HG02678 (cell line): ENCODE results near the gene PTGDS.
"Not testable (repeated sequence)": the region's sequence is repeated elsewhere in the genome, so short reads cannot be mapped to it uniquely, and the experiment has no call there.

Experiments used
- ATAC-seq: cut with Tn5 transposase; IDR thresholded peaks from one replicate; pipeline ENCODE4 v1.9.1; 2021; ENCODE audit warnings: mild to moderate bottlenecking, moderate library complexity; ENCODE audit not compliant: unreplicated experiment

Gene PTGDS

GRCh38 chr9:136985853-136986252 is 8.5 kb downstream of the PTGDS start:
- ATAC-seq, result no peak

GRCh38 chr9:136988872-136989271 is 11.6 kb downstream of the PTGDS start:
- ATAC-seq, result no peak

DNA sequence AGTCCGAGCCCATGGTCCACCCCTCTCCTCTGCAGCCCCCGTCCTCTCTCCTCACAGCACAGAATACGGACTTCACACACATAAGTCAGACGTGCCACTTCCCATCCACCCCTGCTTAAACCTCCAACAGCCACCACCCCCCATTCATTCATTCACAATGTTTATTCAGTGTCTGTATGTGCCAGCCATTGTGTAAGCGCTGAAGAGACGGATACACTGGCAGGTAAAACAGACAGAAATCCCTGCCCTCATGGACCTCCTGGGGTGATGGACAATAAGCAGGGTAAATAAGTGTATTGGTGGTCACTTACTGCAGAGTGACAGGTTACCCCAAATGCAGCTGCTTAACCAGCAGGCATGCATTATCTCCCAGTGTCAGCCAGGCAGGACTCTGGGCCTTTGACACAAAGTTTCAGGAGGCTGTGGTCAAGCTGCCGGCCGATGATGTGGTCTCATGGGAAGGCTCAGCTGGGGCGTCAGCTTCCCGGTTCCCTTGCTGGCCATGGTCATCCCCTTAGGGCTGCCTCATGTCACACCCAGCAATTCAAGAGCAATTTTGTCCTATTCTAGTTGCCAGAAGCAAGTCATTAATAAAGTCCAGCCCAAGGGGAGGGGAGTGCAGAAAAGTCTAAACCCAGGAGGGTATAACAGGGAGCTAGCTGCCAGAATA is 13.1 kb downstream of the PTGDS start:
- no peak for ATAC-seq

- peak; percentile 76 for ATAC-seq
Observed at GRCh38 chr9:136991993-136992818, 14.9 kb downstream of the PTGDS start, which contains the start of gene PAXX. Gene PAXX, plus strand, starts transcription at chr9:136992422. Its CDS starts 22 bp downstream, at chr9:136992444.

DNA sequence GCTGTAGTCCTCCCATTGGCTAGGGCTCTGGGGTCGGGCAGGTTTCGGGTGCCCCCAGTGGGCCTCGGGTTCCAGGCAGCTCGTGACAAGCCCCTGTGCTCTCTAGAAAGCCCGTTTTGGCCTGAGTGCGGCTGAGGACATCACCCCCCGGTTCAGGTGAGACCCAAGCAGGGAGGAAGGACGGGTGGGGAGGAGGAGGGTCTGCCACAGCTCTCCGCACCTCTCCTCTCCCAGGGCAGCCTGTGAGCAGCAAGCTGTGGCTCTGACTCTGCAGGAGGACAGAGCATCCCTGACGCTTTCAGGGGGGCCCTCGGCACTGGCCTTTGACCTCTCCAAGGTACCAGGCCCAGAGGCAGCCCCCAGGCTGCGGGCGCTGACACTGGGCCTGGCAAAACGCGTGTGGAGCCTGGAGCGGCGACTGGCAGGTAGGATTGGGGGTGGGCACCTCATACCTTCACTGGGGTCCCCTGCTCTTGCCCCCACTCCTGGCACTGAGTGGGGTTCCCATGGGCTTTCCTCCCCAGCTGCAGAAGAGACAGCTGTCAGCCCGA is 15.6 kb downstream of the PTGDS start:
- ATAC-seq, result no peak

DNA sequence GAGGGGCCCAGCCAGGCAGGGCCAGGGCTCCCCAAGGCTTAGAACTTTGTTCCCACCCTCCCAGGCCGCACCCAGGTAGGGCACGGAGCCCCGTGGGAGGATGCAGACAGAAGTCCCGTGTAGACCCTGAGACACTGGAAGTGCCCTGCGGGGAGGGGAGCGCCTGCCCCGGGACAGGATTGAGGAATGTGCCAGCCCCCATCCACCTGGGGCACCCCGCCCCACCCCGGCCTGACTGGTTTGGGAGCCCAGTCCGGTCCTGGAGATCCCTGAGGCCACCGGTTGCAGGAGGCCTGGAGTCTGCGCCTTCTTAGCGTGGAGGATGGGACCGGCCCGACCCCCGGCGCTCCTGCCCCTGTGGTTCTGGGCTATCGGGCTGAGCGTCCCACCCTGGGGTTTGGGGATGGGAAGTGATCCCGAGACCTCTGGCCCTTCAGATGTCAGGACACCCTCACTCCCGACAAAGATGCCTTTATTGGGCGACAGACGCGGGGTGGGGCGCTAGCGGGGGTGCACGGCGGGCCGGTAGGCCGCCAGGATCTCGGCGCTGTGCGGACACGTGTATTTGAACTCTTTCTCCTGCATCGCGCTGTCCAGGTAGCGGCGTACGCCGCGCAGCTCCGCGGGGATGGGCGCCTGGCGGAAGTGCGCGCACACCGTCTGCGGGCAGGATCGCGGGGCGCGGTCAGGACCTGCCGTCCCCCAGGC is 17.0 kb downstream of the PTGDS start:
- ATAC-seq, result no peak

- no peak for ATAC-seq
Observed at GRCh38 chr9:136994888-136995230, 17.6 kb downstream of the PTGDS start.

DNA sequence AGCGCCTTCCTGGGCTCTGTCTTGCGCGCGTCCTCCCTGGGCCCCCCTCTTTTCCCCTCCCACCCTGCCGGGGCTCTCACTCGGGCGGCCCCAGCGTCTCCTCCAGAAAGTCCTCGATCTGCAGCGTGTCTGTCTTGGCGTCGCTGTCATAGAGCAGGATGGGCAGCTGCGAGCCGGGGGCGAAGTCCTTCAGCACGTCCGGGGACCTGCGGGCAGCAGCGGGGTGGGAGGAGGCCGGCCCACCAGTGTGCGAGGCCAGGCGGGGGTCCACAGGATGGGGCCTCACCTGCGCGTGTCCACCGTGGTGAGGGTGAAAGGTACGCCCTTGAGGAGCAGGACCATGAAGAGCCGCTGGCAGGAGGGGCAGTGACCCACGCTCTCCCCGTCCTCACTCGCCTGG is 18.1 kb downstream of the PTGDS start:
- no peak for ATAC-seq

DNA sequence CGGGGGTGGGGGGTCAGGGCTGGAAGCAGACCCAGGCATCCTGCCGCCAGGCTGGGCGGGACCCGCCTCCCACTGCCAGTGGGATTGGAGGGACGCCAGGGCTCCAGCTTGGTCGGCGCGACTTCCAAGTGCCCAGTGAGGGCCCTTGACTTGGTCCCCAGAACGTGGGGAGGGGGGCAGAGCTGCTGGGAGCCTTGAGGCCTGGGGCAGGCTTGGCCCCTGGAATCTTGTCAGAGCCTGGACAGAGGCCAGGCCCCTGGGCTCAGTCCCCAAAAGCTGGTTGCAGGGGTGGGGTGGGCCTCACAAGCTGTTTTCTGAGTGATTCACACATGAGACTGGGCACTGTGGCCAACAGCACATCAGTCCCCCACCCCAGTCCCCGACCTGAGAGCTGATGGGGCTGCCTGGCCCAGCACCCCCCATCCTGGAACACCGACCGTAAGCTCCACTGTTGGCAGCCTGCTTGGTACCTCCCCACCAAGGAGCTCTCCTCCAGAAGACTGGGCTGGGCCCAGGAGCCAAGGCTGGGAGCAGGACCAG is 18.5 kb downstream of the PTGDS start:
- ATAC-seq, result no peak

- no peak for ATAC-seq
Observed at GRCh38 chr9:136996361-136997292, 19.3 kb downstream of the PTGDS start, which contains the start of gene CLIC3. Gene CLIC3, minus strand, starts transcription at chr9:136996568. Its CDS starts 25 bp downstream, at chr9:136996543.

DNA sequence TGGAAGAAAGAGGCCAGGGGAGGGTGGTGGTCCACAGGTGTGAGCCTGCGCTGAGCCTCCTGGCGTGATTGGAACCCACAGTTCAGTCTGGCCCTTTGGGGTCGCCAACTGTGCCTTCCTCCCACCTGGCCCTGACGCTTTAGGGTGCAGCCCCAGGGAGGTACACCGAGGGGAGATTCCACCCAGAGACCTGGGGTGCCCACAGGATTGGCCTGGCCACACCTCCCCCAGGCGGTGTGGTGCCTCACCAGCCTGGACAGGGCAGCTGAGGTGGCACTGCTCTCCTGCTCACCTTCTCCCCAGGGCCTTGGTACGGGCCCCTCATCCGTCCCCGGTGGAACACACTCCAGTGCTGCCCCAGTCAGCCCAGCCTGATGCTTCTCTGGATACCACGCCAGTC is 20.1 kb downstream of the PTGDS start:
- no peak for ATAC-seq

- ATAC-seq, result no peak
Observed at GRCh38 chr9:136997830-136998234, 20.5 kb downstream of the PTGDS start.

- peak; percentile 75 for ATAC-seq
Observed at GRCh38 chr9:137000177-137000930, 23.1 kb downstream of the PTGDS start.

- no peak for ATAC-seq
Observed at GRCh38 chr9:137001857-137002645, 24.7 kb downstream of the PTGDS start.

GRCh38 chr9:137002646-137003041 is 25.3 kb downstream of the PTGDS start:
- no peak for ATAC-seq

DNA sequence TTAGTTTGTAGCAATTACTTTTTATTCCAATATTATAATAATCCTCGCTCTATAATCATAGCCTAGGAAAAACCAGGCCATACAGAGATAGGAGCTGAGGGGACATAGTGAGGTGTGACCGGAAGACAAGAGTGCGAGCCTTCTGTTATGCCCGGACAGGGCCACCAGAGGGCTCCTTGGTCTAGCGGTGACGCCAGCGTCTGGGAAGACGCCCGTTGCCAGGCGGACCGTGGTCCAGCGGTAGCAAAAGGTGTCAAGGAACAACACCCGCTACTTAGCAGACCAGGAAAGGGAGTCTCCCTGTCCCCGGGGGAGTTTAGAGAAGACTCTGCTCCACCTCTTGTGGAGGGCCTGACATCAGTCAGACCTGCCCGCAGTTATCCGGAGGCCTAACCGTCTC is 27.0 kb downstream of the PTGDS start:
- not testable (repeated sequence) for ATAC-seq

GRCh38 chr9:137006116-137007003 is 29.1 kb downstream of the PTGDS start:
- no peak for ATAC-seq
